Activated gamma-delta T cell (primary cell): ENCODE results near the gene NGEF.

Experiments used
- DNase-seq: peaks from one replicate; lab custom pipeline; 2025; lab: John Stamatoyannopoulos, UW

The NGEF gene

DNA sequence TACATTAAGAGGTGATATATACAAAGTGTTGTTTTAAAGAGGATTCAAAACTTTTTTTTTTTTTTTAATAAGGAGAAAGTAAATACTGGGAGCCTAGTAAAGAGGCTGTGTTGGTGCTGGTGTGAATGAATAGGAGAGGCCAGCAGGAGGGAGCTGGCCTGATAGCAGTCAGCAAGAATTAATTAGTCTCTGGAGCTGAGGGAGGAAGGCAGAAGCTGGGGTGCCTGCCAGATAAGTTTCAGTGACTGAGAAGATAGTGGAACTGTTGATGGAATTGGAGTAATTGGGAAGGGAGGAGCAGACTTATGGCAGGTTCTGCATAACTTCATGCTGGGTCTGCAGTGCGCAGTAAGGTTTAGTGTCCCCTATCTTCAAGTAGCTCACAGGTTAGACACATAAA is 179.2 kb downstream of the NGEF start:
- DNase-seq = no peak

GRCh38 chr2:232831496-232831895 is 181.6 kb downstream of the NGEF start:
- no peak for DNase-seq

- no peak for DNase-seq
Measured at GRCh38 chr2:232829988-232830387, 183.1 kb downstream of the NGEF start.
